ENCODE data around the gene MRPL38.
A peak's percentile ranks its signal among the peaks of the same experiment; 100 is the strongest.
"Not testable (repeated sequence)": the region's sequence is repeated elsewhere in the genome, so short reads cannot be mapped to it uniquely, and the experiment has no call there.

MRPL38 gene

GRCh38 chr17:75889454-75889853 lies 15.2 kb downstream of the MRPL38 start:
- no peaks in the 10 kb centered on the region for H3K4me1 ChIP-seq (ENCODE audit: control insufficient read depth, insufficient read depth, low read length)
- TF ChIP-seq ZNF600 (tag by site-specific recombination; IDR thresholded peaks at IDR 0.05), result peak; percentile 57; the same call in 1 of the 2 replicates
- TF ChIP-seq ZFHX2 (tag by site-specific recombination; conservative IDR thresholded peaks at IDR 0.05), result 0 out of 2 replicates have a peak, but pooled peaks have one; percentile 10
- 0 out of 2 replicates have a peak, but pooled peaks have one; percentile 5 for TF ChIP-seq EGR2 (tag by site-specific recombination; IDR thresholded peaks at IDR 0.05; ENCODE audit: low read depth)
- no peak for TF ChIP-seq ZBTB44 (tag by site-specific recombination; IDR thresholded peaks at IDR 0.05)
- no peak overlapping the region for H3K4me3 ChIP-seq (ENCODE audit: low read depth, low read length)
- no peaks in the 10 kb centered on the region for H3K9me3 ChIP-seq (ENCODE audit: control insufficient read depth, insufficient read depth, low read depth, low read length)
- H3K36me3 ChIP-seq (ENCODE audit: control insufficient read depth in 2 of 2, insufficient read depth in 1 of 2, low read length in 2 of 2), result peaks cover 11 to 38% of the 10 kb centered on the region in 2 experiments; a peak in 2 of 3 replicates
- POLR2A ChIA-PET, result interaction anchor here (0.7 to 2.2 kb wide), 6 partner anchors 8 to 62 kb away, joined by 3 to 12 read pairs (median 5); partner anchors contain the start of genes MRPL38, TRIM47 and WBP2
- CTCF ChIA-PET, result interaction anchor here (0.7 to 1.9 kb wide), 4 partner anchors 11 to 44 kb away, joined by 3 to 11 read pairs (median 6); partner anchors contain the start of gene TRIM47
- H3K27ac ChIP-seq (ENCODE audit: extremely low read depth, low read depth, low read length), result no peak overlapping the region

GRCh38 chr17:75888484-75888883 lies 16.2 kb downstream of the MRPL38 start:
- H3K9me3 ChIP-seq (ENCODE audit: control insufficient read depth, insufficient read depth, low read depth, low read length), result no peaks in the 10 kb centered on the region
- TF ChIP-seq SP2 (tag by site-specific recombination; IDR thresholded peaks at IDR 0.05), result peak; percentile 45
- TF ChIP-seq ZNF449 (tag by site-specific recombination; IDR thresholded peaks at IDR 0.05), result peak; percentile 57; the same call in 1 of the 2 replicates
- TF ChIP-seq ZNF488 (tag by site-specific recombination; IDR thresholded peaks at IDR 0.05), result no peak
- 0 out of 2 replicates have a peak overlapping the region, but pooled peaks have one; percentile 4 for H3K27ac ChIP-seq (ENCODE audit: extremely low read depth, low read depth, low read length)
- ChIA-PET POLR2A (interaction anchor here (2.2 kb wide), 2 partner anchors 11 to 33 kb away, joined by 6 to 7 read pairs; partner anchors contain the start of genes TRIM47 and WBP2), CTCF (interaction anchor here (1.0 to 1.9 kb wide), 3 partner anchors 13 to 22 kb away, joined by 3 to 7 read pairs (median 5); no protein-coding TSS in a partner anchor)
- no peak overlapping the region for H3K4me3 ChIP-seq (ENCODE audit: low read depth, low read length)
- peaks cover 11 to 38% of the 10 kb centered on the region in 2 experiments; a peak in 2 of 3 replicates for H3K36me3 ChIP-seq (ENCODE audit: control insufficient read depth in 2 of 2, insufficient read depth in 1 of 2, low read length in 2 of 2)
- no peaks in the 10 kb centered on the region for H3K4me1 ChIP-seq (ENCODE audit: control insufficient read depth, insufficient read depth, low read length)

GRCh38 chr17:75885860-75886259 lies 18.8 kb downstream of the MRPL38 start:
- TF ChIP-seq ZFHX2 (tag by site-specific recombination; conservative IDR thresholded peaks at IDR 0.05), result peak; percentile 56
- peaks cover 11 to 16% of the 10 kb centered on the region in 2 experiments; a peak in 2 of 3 replicates for H3K36me3 ChIP-seq (ENCODE audit: control insufficient read depth in 2 of 2, insufficient read depth in 1 of 2, low read length in 2 of 2)
- not testable (repeated sequence) for H3K4me1 ChIP-seq (ENCODE audit: control insufficient read depth, insufficient read depth, low read length); H3K9me3 ChIP-seq (ENCODE audit: control insufficient read depth, insufficient read depth, low read depth, low read length); H3K27ac ChIP-seq (ENCODE audit: extremely low read depth, low read depth, low read length); H3K4me3 ChIP-seq (ENCODE audit: low read depth, low read length)
- CTCF ChIA-PET, result interaction anchor here (0.9 kb wide), 1 partner anchor 25 kb away, joined by 3 read pairs; no protein-coding TSS in a partner anchor
- POLR2A ChIA-PET, result interaction anchor here (1.0 to 2.0 kb wide), 2 partner anchors 10 to 13 kb away, joined by 3 to 4 read pairs; partner anchors contain the start of gene TRIM65

- H3K9me3 ChIP-seq (ENCODE audit: control insufficient read depth, insufficient read depth, low read depth, low read length), result no peaks in the 10 kb centered on the region
- H3K4me3 ChIP-seq (ENCODE audit: low read depth, low read length), result no peak overlapping the region
- no peaks in the 10 kb centered on the region for H3K4me1 ChIP-seq (ENCODE audit: control insufficient read depth, insufficient read depth, low read length)
- ChIA-PET CTCF (interaction anchor here (0.9 kb wide), 1 partner anchor 24 kb away, joined by 3 read pairs; no protein-coding TSS in a partner anchor), POLR2A (interaction anchor here (1.0 to 2.0 kb wide), 2 partner anchors 11 to 13 kb away, joined by 3 to 4 read pairs; partner anchors contain the start of gene TRIM65)
- H3K36me3 ChIP-seq (ENCODE audit: control insufficient read depth in 2 of 2, insufficient read depth in 1 of 2, low read length in 2 of 2), result peaks cover 11% of the 10 kb centered on the region in 2 experiments; a peak in 2 of 3 replicates
- no peak overlapping the region for H3K27ac ChIP-seq (ENCODE audit: extremely low read depth, low read depth, low read length)
- no peak for TF ChIP-seq ZNF692 (tag by site-specific recombination; IDR thresholded peaks at IDR 0.05)
- no peak for TF ChIP-seq SP7 (tag by site-specific recombination; IDR thresholded peaks at IDR 0.05)
- TF ChIP-seq ZNF148 (tag by site-specific recombination; IDR thresholded peaks at IDR 0.05; ENCODE audit: borderline replicate concordance), result no peak
- no peak for TF ChIP-seq ZNF221 (tag by site-specific recombination; IDR thresholded peaks at IDR 0.05; ENCODE audit: borderline replicate concordance)
- no peak for TF ChIP-seq ZNF513 (tag by site-specific recombination; IDR thresholded peaks at IDR 0.05)
- TF ChIP-seq ZNF600 (tag by site-specific recombination; IDR thresholded peaks at IDR 0.05), result no peak
These were observed 19.3 kb downstream of the MRPL38 start for GRCh38 chr17:75885431-75885830.
